Measurements from ENCODE around the gene KCNJ11. TPM values are rescaled to one million over a fixed set of nuclear protein-coding genes. Genes with fewer than 3 reads are reported as not detected.
A peak's percentile ranks its signal among the peaks of the same experiment; 100 is the strongest.

Gene KCNJ11
- total and polyA plus RNA-seq, 2 of the 13 experiments (the other 11 are each of a cell fraction or from before 2014, with no cell fraction given) = 0.38 to 1.6 TPM

DNA sequence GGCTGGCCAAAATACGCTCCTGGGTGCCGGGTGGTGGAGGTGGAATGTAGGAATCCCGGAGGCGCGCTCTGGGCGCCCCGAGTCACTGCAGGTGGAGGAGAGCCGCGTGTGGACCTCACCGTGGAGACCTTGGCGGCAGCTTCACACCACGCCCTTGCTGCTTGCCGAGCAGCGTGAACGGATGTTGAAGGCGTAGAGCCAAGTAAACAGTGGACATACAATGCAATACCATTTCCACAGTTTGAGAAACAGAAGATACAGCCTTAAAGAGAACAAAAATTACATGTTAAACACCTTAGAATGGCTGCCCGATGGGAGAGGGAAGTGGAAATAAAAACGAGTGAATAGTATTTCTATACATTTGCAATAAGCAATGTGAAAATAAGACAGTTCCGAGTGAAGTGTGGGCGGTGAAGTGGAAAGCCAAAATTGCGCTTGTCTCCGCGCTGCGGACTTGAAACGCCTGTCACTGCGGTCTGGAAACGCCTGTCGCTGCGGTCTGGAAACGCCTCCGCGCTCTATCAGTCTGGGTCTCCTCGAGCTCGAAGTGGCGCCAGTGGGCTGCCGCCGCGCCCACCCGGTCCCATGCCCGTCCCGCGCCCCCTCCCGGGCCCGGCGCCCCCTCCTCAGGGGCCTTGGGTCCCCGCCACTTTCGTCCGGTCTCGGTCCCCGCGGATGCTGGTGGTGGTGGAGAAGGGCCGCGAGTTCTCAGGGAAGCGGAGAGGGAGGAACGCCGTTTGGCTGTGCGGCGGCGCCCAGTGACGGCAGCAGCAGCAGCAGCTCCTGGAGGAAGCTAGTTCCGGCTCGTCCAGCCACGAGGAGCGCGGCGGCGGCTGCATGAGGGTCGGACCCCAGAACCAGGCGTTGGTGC, 35.3 kb downstream of the KCNJ11 start (continued):
- no peak for TF ChIP-seq ZNF740 (CRISPR knock-in tag; IDR thresholded peaks at IDR 0.05)
- no peak for TF ChIP-seq ISX (CRISPR knock-in tag; conservative IDR thresholded peaks at IDR 0.05)
- TF ChIP-seq ZNF546 (CRISPR knock-in tag; conservative IDR thresholded peaks at IDR 0.05) = 0 out of 2 replicates have a peak, but pooled peaks have one; percentile 9
- TF ChIP-seq ZNF33B (CRISPR knock-in tag; IDR thresholded peaks at IDR 0.05) = no peak
- TF ChIP-seq, protein P1, sequence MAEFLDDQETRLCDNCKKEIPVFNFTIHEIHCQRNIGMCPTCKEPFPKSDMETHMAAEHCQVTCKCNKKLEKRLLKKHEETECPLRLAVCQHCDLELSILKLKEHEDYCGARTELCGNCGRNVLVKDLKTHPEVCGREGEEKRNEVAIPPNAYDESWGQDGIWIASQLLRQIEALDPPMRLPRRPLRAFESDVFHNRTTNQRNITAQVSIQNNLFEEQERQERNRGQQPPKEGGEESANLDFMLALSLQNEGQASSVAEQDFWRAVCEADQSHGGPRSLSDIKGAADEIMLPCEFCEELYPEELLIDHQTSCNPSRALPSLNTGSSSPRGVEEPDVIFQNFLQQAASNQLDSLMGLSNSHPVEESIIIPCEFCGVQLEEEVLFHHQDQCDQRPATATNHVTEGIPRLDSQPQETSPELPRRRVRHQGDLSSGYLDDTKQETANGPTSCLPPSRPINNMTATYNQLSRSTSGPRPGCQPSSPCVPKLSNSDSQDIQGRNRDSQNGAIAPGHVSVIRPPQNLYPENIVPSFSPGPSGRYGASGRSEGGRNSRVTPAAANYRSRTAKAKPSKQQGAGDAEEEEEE (CRISPR knock-in tag; IDR thresholded peaks at IDR 0.05; ENCODE audit: borderline replicate concordance) = no peak
- TF ChIP-seq RFX3 (CRISPR knock-in tag; IDR thresholded peaks at IDR 0.05) = no peak
- 0 out of 2 replicates have a peak, but pooled peaks have one; percentile 50 for TF ChIP-seq ZNF343 (CRISPR knock-in tag; IDR thresholded peaks at IDR 0.05)
- TF ChIP-seq ZNF644 (CRISPR knock-in tag; IDR thresholded peaks at IDR 0.05; ENCODE audit: low read depth) = no peak
- TF ChIP-seq FOXC1 (CRISPR knock-in tag; IDR thresholded peaks at IDR 0.05; ENCODE audit: borderline replicate concordance) = 0 out of 2 replicates have a peak, but pooled peaks have one; percentile 20
- TF ChIP-seq, protein P2, sequence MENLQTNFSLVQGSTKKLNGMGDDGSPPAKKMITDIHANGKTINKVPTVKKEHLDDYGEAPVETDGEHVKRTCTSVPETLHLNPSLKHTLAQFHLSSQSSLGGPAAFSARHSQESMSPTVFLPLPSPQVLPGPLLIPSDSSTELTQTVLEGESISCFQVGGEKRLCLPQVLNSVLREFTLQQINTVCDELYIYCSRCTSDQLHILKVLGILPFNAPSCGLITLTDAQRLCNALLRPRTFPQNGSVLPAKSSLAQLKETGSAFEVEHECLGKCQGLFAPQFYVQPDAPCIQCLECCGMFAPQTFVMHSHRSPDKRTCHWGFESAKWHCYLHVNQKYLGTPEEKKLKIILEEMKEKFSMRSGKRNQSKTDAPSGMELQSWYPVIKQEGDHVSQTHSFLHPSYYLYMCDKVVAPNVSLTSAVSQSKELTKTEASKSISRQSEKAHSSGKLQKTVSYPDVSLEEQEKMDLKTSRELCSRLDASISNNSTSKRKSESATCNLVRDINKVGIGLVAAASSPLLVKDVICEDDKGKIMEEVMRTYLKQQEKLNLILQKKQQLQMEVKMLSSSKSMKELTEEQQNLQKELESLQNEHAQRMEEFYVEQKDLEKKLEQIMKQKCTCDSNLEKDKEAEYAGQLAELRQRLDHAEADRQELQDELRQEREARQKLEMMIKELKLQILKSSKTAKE (CRISPR knock-in tag; IDR thresholded peaks at IDR 0.05; ENCODE audit: borderline replicate concordance) = peak; percentile 20; the same call in 1 of the 2 replicates
- TF ChIP-seq THYN1 (CRISPR knock-in tag; IDR thresholded peaks at IDR 0.05; ENCODE audit: borderline replicate concordance, low read depth) = no peak
- no peak for TF ChIP-seq CERS6 (CRISPR knock-in tag; IDR thresholded peaks at IDR 0.05)
- TF ChIP-seq, protein P3, sequence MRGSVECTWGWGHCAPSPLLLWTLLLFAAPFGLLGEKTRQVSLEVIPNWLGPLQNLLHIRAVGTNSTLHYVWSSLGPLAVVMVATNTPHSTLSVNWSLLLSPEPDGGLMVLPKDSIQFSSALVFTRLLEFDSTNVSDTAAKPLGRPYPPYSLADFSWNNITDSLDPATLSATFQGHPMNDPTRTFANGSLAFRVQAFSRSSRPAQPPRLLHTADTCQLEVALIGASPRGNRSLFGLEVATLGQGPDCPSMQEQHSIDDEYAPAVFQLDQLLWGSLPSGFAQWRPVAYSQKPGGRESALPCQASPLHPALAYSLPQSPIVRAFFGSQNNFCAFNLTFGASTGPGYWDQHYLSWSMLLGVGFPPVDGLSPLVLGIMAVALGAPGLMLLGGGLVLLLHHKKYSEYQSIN (CRISPR knock-in tag; IDR thresholded peaks at IDR 0.05; ENCODE audit: borderline replicate concordance) = no peak
